ENCODE data around the gene GRAMD1A.

The GRAMD1A gene

GRCh38 chr19:35056513-35057063 lies 56.5 kb downstream of the GRAMD1A start:
- DNase-seq = no peak

GRCh38 chr19:35058370-35058769 lies 58.2 kb downstream of the GRAMD1A start:
- DNase-seq = no peak

GRCh38 chr19:35059006-35059798 lies 59.1 kb downstream of the GRAMD1A start:
- DNase-seq = no peak

GRCh38 chr19:35059799-35060091 lies 59.6 kb downstream of the GRAMD1A start:
- DNase-seq = no peak

GRCh38 chr19:35060160-35060855 lies 60.2 kb downstream of the GRAMD1A start:
- no peak for DNase-seq

GRCh38 chr19:35061583-35062373 lies 61.7 kb downstream of the GRAMD1A start:
- DNase-seq = peak; percentile 23

- no peak for DNase-seq
These were observed 62.8 kb downstream of the GRAMD1A start for GRCh38 chr19:35062942-35063341.

GRCh38 chr19:35063940-35064818 lies 64.1 kb downstream of the GRAMD1A start:
- peak; percentile 70 for DNase-seq

- no peak for DNase-seq
These were observed 65.5 kb downstream of the GRAMD1A start for GRCh38 chr19:35065574-35065973.

GRCh38 chr19:35066121-35066520 lies 66.0 kb downstream of the GRAMD1A start:
- no peak for DNase-seq

- DNase-seq = peak; percentile 93
These were observed 66.8 kb downstream of the GRAMD1A start for GRCh38 chr19:35066691-35067563.

- DNase-seq = no peak
These were observed 69.0 kb downstream of the GRAMD1A start for GRCh38 chr19:35068941-35069634.

- no peak for DNase-seq
These were observed 69.6 kb downstream of the GRAMD1A start for GRCh38 chr19:35069696-35070095.

- DNase-seq = peak; percentile 42
These were observed 70.3 kb downstream of the GRAMD1A start for GRCh38 chr19:35070471-35070870.

- DNase-seq = no peak
These were observed 73.4 kb downstream of the GRAMD1A start for GRCh38 chr19:35073516-35073915.

GRCh38 chr19:35073941-35074340 lies 73.8 kb downstream of the GRAMD1A start:
- no peak for DNase-seq

- no peak for DNase-seq
These were observed 74.5 kb downstream of the GRAMD1A start for GRCh38 chr19:35074426-35075201.

GRCh38 chr19:35075202-35076025 lies 75.3 kb downstream of the GRAMD1A start:
- no peak for DNase-seq

- DNase-seq = peak; percentile 32
These were observed 75.9 kb downstream of the GRAMD1A start for GRCh38 chr19:35076026-35076370.

Data from DMS53 (cell line).